Posterior vena cava (tissue), 2 donors: ENCODE data around the gene FLNB. TPM values are rescaled to one million over a fixed set of nuclear protein-coding genes. Genes with fewer than 3 reads are reported as not detected.

ENCODE experiments used
- DNase-seq: peaks from one replicate; pipeline ENCODE4 v3.0.0-alpha.2; 2020; ENCODE audit warnings: low spot score
- intact Hi-C, 2 donors: fragments of 100-400 bp; cut with DNase I; formaldehyde crosslinking; loops; one replicate each; pipeline versions ENCODE4 v1.14.1 to v1.14.2; 2022 to 2023
- total RNA-seq, 2 donors: library from RNA; stranded (reverse); fragmentation: NEBNext Ultra II Directional; extraction: Animal tissue kit (Norgen Biotek cat#: 25700); gene quantifications; one replicate each; pipeline ENCODE4 v1.2.1, GENCODE V29; 2021
- donor health status: DM: yes; HTN: yes; CAD: no.
- donor health status: DM: yes; HTN: yes; CAD: no.

The FLNB gene
- total RNA-seq, 2 donors from 2014 or later = 130 to 133 TPM

GRCh38 chr3:58001086-58001467 lies 7.1 kb upstream of the FLNB start:
- DNase-seq = no peak
- intact Hi-C loops = loop anchor here in 1 of 2 donors (10.0 kb wide), 2 partner anchors 106 to 164 kb away; no protein-coding TSS in a partner anchor

- intact Hi-C loops = loop anchor here in 1 of 2 donors (10.0 kb wide), 2 partner anchors 107 to 163 kb away; no protein-coding TSS in a partner anchor
- no peak for DNase-seq
Measured at GRCh38 chr3:58001979-58002378, 6.2 kb upstream of the FLNB start.

GRCh38 chr3:58003093-58003492 lies 5.1 kb upstream of the FLNB start:
- intact Hi-C loops = loop anchor here in 1 of 2 donors (10.0 kb wide), 2 partner anchors 108 to 162 kb away; no protein-coding TSS in a partner anchor
- no peak for DNase-seq

- DNase-seq = no peak
- intact Hi-C loops = loop anchor here in 1 of 2 donors (5.0 to 10.0 kb wide), 3 partner anchors 42 to 160 kb away; no protein-coding TSS in a partner anchor
Measured at GRCh38 chr3:58004973-58005372, 3.2 kb upstream of the FLNB start.

GRCh38 chr3:58005669-58006068 lies 2.6 kb upstream of the FLNB start:
- DNase-seq = no peak
- intact Hi-C loops = loop anchor here in 1 of 2 donors (5.0 to 10.0 kb wide), 3 partner anchors 42 to 159 kb away; no protein-coding TSS in a partner anchor

- intact Hi-C loops = loop anchor here in 1 of 2 donors (5.0 to 10.0 kb wide), 3 partner anchors 41 to 158 kb away; no protein-coding TSS in a partner anchor
- DNase-seq = no peak
Measured at GRCh38 chr3:58006661-58007060, 1.6 kb upstream of the FLNB start.

GRCh38 chr3:58009026-58009748 lies 965 bp downstream of the FLNB start:
- intact Hi-C loops = loop anchor here in 1 of 2 donors (5.0 to 10.0 kb wide), 3 partner anchors 38 to 156 kb away; no protein-coding TSS in a partner anchor
- peak; percentile 86 for DNase-seq

DNA sequence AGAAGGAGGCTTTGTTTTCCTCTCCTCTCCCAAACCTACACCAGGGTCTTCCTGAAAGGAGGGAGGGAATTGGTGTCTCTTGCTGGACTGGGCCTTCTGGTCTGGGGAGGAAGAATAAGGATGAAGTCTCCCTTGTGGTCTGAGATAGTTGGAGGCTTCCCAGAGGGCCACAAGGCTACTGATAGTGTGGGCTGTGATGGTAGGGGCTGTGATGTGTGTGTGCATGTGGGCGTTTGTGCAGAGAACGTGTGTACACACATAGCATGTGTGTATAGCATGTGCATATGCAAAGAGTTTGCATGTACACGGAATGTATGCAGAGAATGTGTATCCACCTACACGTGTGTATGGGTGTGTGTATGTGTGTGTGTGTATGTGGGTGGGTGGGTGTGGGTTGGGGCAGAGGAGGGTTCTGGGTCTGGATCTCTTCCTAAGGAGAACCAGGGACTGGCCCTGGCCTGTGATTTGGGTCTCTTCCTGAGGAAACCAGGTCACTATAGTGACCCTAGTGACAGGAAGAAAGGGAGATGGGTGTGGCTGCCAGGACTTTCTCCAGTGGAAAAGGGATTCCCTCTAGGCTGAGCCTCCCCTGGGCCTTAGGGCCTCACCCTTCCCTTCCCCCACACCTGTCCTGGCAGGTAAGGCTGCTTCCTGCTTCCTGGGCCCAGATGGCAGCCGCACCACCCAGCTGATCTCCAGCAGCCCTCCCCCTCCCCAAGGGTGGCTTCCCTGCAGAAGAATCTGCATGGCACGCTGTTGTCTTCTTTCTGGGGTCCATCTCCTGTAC lies 1.7 kb downstream of the FLNB start:
- no peak for DNase-seq
- intact Hi-C loops = loop anchor here in 1 of 2 donors (5.0 to 10.0 kb wide), 4 partner anchors 37 to 155 kb away; no protein-coding TSS in a partner anchor

DNA sequence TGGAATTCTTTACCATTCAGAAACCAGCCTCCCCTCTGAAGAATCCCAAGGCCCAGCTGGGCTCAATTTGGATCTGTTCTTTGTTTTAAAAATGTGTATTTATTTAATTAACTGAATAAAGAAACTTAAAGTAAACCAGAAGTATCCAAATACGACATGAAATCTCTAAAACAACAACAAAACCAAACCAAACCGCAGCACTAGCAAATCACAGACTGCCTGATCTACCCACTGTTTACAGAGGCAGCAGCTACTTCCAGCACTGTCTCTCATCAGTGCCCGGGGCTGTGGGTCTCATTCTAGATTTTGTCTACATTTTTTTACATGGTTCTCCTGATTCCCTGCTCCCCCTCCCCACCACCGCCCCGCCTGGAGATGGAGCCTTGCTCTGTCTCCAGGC lies 2.3 kb downstream of the FLNB start:
- intact Hi-C loops = loop anchor here in 1 of 2 donors (10.0 kb wide), 1 partner anchor 134 kb away; no protein-coding TSS in a partner anchor
- DNase-seq = no peak

GRCh38 chr3:58011580-58011979 lies 3.4 kb downstream of the FLNB start:
- DNase-seq = no peak
- intact Hi-C loops = loop anchor here in 1 of 2 donors (10.0 kb wide), 1 partner anchor 133 kb away; no protein-coding TSS in a partner anchor

DNA sequence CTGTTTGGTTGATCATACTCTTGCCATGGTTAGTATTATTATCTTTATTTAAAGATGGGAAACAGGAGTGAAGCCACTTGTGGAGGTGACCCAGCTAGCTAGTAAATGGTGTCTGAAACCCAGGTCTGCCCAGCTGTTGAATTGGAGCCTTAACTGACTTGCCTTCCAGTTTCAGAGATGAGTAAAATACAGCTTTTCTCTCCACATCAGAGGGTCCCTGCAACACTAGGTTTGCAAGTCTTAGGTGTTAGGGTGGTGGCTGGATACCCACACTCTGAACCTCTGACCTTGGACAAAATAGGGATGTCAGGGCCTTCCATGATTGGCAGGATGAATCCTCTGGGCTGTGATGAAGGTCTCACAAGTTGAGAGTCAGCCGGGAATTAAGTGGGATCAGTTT lies 4.1 kb downstream of the FLNB start:
- no peak for DNase-seq
- intact Hi-C loops = loop anchor here in 1 of 2 donors (10.0 kb wide), 1 partner anchor 132 kb away; no protein-coding TSS in a partner anchor

- DNase-seq = peak; percentile 79
- intact Hi-C loops = loop anchor here in 1 of 2 donors (10.0 kb wide), 1 partner anchor 132 kb away; no protein-coding TSS in a partner anchor
Measured at GRCh38 chr3:58013099-58013498, 4.9 kb downstream of the FLNB start.

DNA sequence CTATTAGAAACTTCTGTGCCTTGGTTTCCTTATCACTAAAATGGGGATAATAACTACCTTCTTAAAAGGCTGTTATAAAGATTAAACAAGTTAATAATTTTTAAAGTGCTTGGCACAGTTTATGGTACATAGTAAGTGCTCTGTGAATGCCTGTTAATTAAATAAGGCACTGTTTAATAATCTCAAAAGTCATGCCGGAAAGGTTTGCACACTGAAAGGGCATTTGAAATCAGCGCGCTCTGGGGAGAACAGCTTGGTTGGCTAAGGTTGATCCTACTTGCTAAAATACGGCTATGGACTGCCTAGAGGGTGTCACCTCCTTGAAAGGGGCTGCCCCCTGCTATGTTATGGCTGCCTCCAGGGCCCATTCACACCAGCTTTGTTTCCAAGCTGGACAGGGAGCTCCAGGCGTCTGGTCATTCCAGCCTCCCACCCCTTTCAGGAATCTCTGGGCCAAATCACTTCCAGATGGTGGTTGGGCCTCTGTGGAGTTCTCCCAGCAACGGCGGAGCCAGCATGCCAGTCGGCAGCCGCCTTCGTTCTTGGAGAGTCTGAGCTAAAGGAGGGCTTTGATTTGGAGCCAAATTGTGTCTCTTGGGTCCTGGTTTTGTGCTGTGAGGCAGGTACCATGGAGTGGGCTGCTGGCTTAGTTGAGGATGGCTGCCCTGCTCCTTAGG lies 5.9 kb downstream of the FLNB start:
- intact Hi-C loops = loop anchor here in 1 of 2 donors (10.0 kb wide), 1 partner anchor 131 kb away; no protein-coding TSS in a partner anchor

DNA sequence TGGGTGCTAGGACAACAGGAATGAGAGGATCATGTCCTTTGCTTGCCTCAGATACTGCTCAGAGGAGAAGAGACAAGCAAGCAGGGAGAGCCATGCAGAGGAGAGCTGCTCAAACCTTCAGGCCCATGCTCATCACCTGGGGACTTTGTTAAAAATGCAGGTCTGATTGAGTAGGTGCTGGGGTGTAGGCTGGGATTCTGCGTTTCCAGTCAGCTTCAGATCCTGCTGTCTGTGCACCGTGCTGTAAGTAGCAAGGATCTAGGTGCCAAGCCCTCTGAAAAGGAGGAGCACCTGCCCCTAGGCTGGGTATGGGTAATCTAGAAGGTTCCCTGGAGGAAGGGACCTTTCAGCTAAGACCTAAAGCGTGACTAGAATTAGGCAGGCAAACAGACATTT lies 7.3 kb downstream of the FLNB start:
- DNase-seq = no peak
- intact Hi-C loops = loop anchor here in 1 of 2 donors (10.0 kb wide), 1 partner anchor 129 kb away; no protein-coding TSS in a partner anchor

More for the DNA sequence above, 5.9 kb downstream of the FLNB start:
- DNase-seq = peak; percentile 85

GRCh38 chr3:58016710-58017109 lies 8.5 kb downstream of the FLNB start:
- intact Hi-C loops = loop anchor here in 1 of 2 donors (10.0 kb wide), 1 partner anchor 128 kb away; no protein-coding TSS in a partner anchor
- no peak for DNase-seq

GRCh38 chr3:58018892-58019742 lies 10.9 kb downstream of the FLNB start:
- intact Hi-C loops = loop anchor here in 1 of 2 donors (10.0 kb wide), 1 partner anchor 126 kb away; no protein-coding TSS in a partner anchor
- DNase-seq = no peak

DNA sequence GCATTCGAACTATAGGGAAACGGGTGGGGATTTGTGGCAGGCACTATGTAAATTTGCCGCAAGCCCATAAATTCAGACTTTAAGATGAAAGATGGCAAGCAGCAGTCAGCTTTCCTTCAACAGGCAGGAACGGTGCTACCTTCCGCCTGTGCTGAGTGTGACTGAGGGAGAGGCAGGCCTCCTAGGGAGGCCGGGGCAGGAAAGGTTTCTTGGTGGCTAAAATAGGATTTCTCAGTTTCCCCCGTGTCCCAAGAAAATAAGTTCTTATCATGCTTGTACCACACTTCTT lies 12.5 kb downstream of the FLNB start:
- no peak for DNase-seq
- intact Hi-C loops = no loop called here
